K562 (cell line): Measurements from ENCODE around the gene GRIN1. TPM values are rescaled to one million over a fixed set of nuclear protein-coding genes. Genes with fewer than 3 reads are reported as not detected.

Experiments
- ARID2 ChIP-seq: fragments of 450-650 bp; IDR thresholded peaks from 2 replicates; pipeline ENCODE4 v1.6.1; 2017; ENCODE audit warnings: antibody characterized with exemption, mild to moderate bottlenecking
- ARNT ChIP-seq, 2 experiments: fragments of 450-650 bp; IDR thresholded peaks; 2 replicates each; pipeline ENCODE4 v1.6.1; 2016; ENCODE audit warnings: mild to moderate bottlenecking in 1 of 2
- ATF3 ChIP-seq, 2 experiments: fragments of 450-650 bp in 1 of 2; sonication (generic) in 1 of 2; formaldehyde crosslinking in 1 of 2; IDR thresholded peaks in 1 of 2; conservative IDR thresholded peaks in 1 of 2; 2 replicates each; pipeline versions ENCODE4 v1.6.1 to v1.8.1; 2016 to 2023; ENCODE audit warnings: mild to moderate bottlenecking in 2 of 2, moderate library complexity in 2 of 2, inconsistent platforms in 1 of 2, missing genetic modification reagents in 1 of 2
- BCL6 ChIP-seq: fragments of 250-450 bp; sonication (Bioruptor Pico); IDR thresholded peaks from 2 replicates; pipeline ENCODE4 v1.4.0; 2020
- ETV6 ChIP-seq, 3 experiments: fragments of 150-350 bp in 1 of 3; sonication (generic) in 1 of 3; formaldehyde crosslinking in 1 of 3; IDR thresholded peaks; 2 replicates each; pipeline versions ENCODE4 v1.6.1 to v1.8.0; 2014 to 2022; ENCODE audit warnings: borderline replicate concordance in 2 of 3, low read depth in 2 of 3, antibody characterized with exemption in 1 of 3, low read length in 1 of 3, mild to moderate bottlenecking in 1 of 3, missing genetic modification reagents in 1 of 3
- FOSL1 ChIP-seq: fragments of 200-800 bp; sonication (Bioruptor generic); conservative IDR thresholded peaks from 2 replicates; pipeline ENCODE4 v1.6.1; 2016; ENCODE audit warnings: missing genetic modification characterization, missing compliant biosample characterization
- HNRNPL ChIP-seq: fragments of 200-400 bp; formaldehyde crosslinking; IDR thresholded peaks from 2 replicates; pipeline ENCODE4 v1.6.1; 2017; ENCODE audit warnings: low read depth, mild to moderate bottlenecking, low read length
- HOXB6 ChIP-seq: fragments of 250-450 bp; sonication (Bioruptor Pico); IDR thresholded peaks from 2 replicates; pipeline ENCODE4 v1.5.1; 2022; ENCODE audit warnings: mild to moderate bottlenecking, borderline replicate concordance
- L3MBTL2 ChIP-seq: fragments of 450-650 bp; IDR thresholded peaks from 2 replicates; pipeline ENCODE4 v1.6.1; 2016; ENCODE audit warnings: mild to moderate bottlenecking, moderate library complexity
- MYNN ChIP-seq, 2 experiments: sonication (generic); formaldehyde crosslinking in 1 of 2; IDR thresholded peaks; 2 replicates each; pipeline versions ENCODE4 v1.5.0 to v1.6.1; 2016 to 2020; ENCODE audit warnings: antibody characterized with exemption in 1 of 2, missing genetic modification reagents in 1 of 2
- PTTG1 ChIP-seq: fragments of 450-650 bp; IDR thresholded peaks from 2 replicates; pipeline ENCODE4 v1.6.1; 2016; ENCODE audit warnings: low read depth, mild to moderate bottlenecking, missing genetic modification characterization, missing compliant biosample characterization
- RBM22 ChIP-seq: fragments of 200-400 bp; formaldehyde crosslinking; IDR thresholded peaks from 2 replicates; pipeline ENCODE4 v1.6.1; 2018; ENCODE audit warnings: low read length, low read depth; ENCODE audit not compliant: poor library complexity, severe bottlenecking
- SMAD2 ChIP-seq: fragments of 150-350 bp; IDR thresholded peaks from 2 replicates; pipeline ENCODE4 v1.6.1; 2014; ENCODE audit warnings: low read depth, mild to moderate bottlenecking, low read length
- SMARCC2 ChIP-seq: fragments of 450-650 bp; IDR thresholded peaks from 2 replicates; pipeline ENCODE4 v1.6.1; 2017; ENCODE audit warnings: antibody characterized with exemption, moderate library complexity, mild to moderate bottlenecking, low read depth
- SRSF7 ChIP-seq: fragments of 200-400 bp; formaldehyde crosslinking; optimal IDR thresholded peaks from 2 replicates; pipeline ENCODE3; 2017; ENCODE audit warnings: mild to moderate bottlenecking, low read depth, low read length
- ZNF3 ChIP-seq: fragments of 250-450 bp; sonication (Bioruptor Pico); IDR thresholded peaks from 2 replicates; pipeline ENCODE4 v1.5.0; 2021; ENCODE audit warnings: mild to moderate bottlenecking, moderate library complexity
- ZNF717 ChIP-seq: fragments of 250-450 bp; sonication (Bioruptor Pico); IDR thresholded peaks from 2 replicates; pipeline ENCODE4 v1.5.0; 2021
- polyA plus RNA-seq, 8 experiments: library from polyadenylated mRNA; depleted of rRNA in 4 of 8; stranded (reverse) in 5 of 8; unstranded in 3 of 8; fragments of >200 nt; fragmentation: Nextera tagmentation in 2 of 8; fragmentation: Illumina TruSeq in 1 of 8; extraction: Ambion mirVana in 2 of 8; extraction: Trizol in 1 of 8; gene quantifications; 2 replicates each; pipeline versions ENCODE4 v1.2.1 to v1.2.3, GENCODE V29; 2011 to 2014; ENCODE audit warnings: inconsistent platforms in 1 of 8, missing spikeins in 1 of 8
- total RNA-seq, 7 experiments: library from RNA; depleted of rRNA in 6 of 7; stranded (reverse); fragments of >200 nt in 6 of 7; fragmentation: Illumina TruSeq in 2 of 7; extraction: Trizol in 2 of 7; gene quantifications; 2 replicates each; pipeline versions ENCODE4 v1.2.1 to v1.2.3, GENCODE V29; 2011 to 2021; ENCODE audit warnings: low replicate concordance in 1 of 7
- TF ChIP-seq, protein P1 (sequence below): fragments of 250-450 bp; sonication (Bioruptor Pico); IDR thresholded peaks from 2 replicates; pipeline ENCODE4 v1.5.1; 2021; ENCODE audit warnings: mild to moderate bottlenecking
- TF ChIP-seq, protein P2 (sequence below), 2 experiments: IDR thresholded peaks; 2 replicates each; pipeline ENCODE4 v1.6.1; 2011; ENCODE audit warnings: borderline replicate concordance in 1 of 2, control low read depth in 1 of 2, low read depth in 1 of 2, low read length in 1 of 2, mild to moderate bottlenecking in 1 of 2, mixed read lengths in 1 of 2, moderate library complexity in 1 of 2; ENCODE audit not compliant: insufficient read depth in 1 of 2, insufficient read length in 1 of 2, poor library complexity in 1 of 2, severe bottlenecking in 1 of 2; ENCODE audit errors: extremely low read depth in 1 of 2
- TF ChIP-seq, protein P3 (sequence below): fragments of 450-650 bp; IDR thresholded peaks from 2 replicates; pipeline ENCODE4 v1.6.1; 2017; ENCODE audit warnings: mild to moderate bottlenecking, moderate library complexity

Gene GRIN1
- total and polyA plus RNA-seq, 9 of the 15 experiments (the other 6 are each of a cell fraction or from before 2014, with no cell fraction given), result 0.03 to 0.35 (median 0.16) TPM; not detected in 6

- TF ChIP-seq SMAD2 (no peak), HOXB6 (CRISPR knock-in tag) (no peak), RBM22 (no peak), ARID2 (no peak), MYNN (IDR thresholded peaks at IDR 0.05) (peak; percentile 59; the same call in 1 of the 2 replicates), MYNN (CRISPR knock-in tag; IDR thresholded peaks at IDR 0.05) (no peak), ZNF717 (CRISPR knock-in tag) (no peak), PTTG1 (no peak), SMARCC2 (no peak), BCL6 (CRISPR knock-in tag) (no peak), L3MBTL2 (peak; percentile 72), ZNF3 (no peak), FOSL1 (tag) (peak; percentile 77), SRSF7 (no peak), HNRNPL (peak; percentile 80), ETV6 (IDR thresholded peaks at IDR 0.05; ENCODE audit: borderline replicate concordance in 1 of 2, low read depth in 2 of 2, low read length in 1 of 2) (peak in 1 of 2 experiments; percentile 11; a peak in 1 of 4 replicates), ETV6 (CRISPR knock-in tag; IDR thresholded peaks at IDR 0.05; ENCODE audit: borderline replicate concordance) (no peak; the same call in 1 of the 2 replicates), ARNT (IDR thresholded peaks at IDR 0.05) (no peak), ATF3 (IDR thresholded peaks at IDR 0.05) (peak; percentile 58; the same call in 1 of the 2 replicates), ATF3 (CRISPR knock-in tag; conservative IDR thresholded peaks at IDR 0.05) (no peak; the same call in 1 of the 2 replicates)
- TF ChIP-seq, protein P1, sequence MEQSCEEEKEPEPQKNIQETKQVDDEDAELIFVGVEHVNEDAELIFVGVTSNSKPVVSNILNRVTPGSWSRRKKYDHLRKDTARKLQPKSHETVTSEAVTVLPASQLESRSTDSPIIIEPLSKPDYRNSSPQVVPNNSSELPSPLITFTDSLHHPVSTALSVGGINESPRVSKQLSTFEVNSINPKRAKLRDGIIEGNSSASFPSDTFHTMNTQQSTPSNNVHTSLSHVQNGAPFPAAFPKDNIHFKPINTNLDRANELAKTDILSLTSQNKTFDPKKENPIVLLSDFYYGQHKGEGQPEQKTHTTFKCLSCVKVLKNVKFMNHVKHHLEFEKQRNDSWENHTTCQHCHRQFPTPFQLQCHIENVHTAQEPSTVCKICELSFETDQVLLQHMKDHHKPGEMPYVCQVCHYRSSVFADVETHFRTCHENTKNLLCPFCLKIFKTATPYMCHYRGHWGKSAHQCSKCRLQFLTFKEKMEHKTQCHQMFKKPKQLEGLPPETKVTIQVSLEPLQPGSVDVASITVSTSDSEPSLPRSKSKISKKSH (CRISPR knock-in tag), result no peak
- TF ChIP-seq, protein P2, sequence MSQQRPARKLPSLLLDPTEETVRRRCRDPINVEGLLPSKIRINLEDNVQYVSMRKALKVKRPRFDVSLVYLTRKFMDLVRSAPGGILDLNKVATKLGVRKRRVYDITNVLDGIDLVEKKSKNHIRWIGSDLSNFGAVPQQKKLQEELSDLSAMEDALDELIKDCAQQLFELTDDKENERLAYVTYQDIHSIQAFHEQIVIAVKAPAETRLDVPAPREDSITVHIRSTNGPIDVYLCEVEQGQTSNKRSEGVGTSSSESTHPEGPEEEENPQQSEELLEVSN (IDR thresholded peaks at IDR 0.05; ENCODE audit: borderline replicate concordance in 1 of 2, extremely low read depth in 1 of 2, insufficient read depth in 1 of 2, insufficient read length in 1 of 2, low read depth in 1 of 2, low read length in 1 of 2, poor library complexity in 1 of 2, severe bottlenecking in 1 of 2), result peak in 1 of 2 experiments; percentile 16
- TF ChIP-seq, protein P3, sequence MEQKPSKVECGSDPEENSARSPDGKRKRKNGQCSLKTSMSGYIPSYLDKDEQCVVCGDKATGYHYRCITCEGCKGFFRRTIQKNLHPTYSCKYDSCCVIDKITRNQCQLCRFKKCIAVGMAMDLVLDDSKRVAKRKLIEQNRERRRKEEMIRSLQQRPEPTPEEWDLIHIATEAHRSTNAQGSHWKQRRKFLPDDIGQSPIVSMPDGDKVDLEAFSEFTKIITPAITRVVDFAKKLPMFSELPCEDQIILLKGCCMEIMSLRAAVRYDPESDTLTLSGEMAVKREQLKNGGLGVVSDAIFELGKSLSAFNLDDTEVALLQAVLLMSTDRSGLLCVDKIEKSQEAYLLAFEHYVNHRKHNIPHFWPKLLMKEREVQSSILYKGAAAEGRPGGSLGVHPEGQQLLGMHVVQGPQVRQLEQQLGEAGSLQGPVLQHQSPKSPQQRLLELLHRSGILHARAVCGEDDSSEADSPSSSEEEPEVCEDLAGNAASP, result no peak
Measured at GRCh38 chr9:137188490-137189296, 49.7 kb downstream of the GRIN1 start, which contains the start of the genes ANAPC2 and SSNA1 (continued).
